ENCODE results near the gene REEP3.
"Not testable (repeated sequence)": the region's sequence is repeated elsewhere in the genome, so short reads cannot be mapped to it uniquely, and the experiment has no call there.

Gene REEP3

GRCh38 chr10:63520500-63521415 lies at the start of gene REEP3:
REEP3 (plus strand) TSS chr10:63521401; CDS start chr10:63521546, 145 bp downstream.
- peak; percentile 89 for DNase-seq (ENCODE audit: low spot score)

GRCh38 chr10:63474488-63474887 lies 46.7 kb upstream of the REEP3 start:
- FAIRE-seq: no peak
- no peak for DNase-seq (ENCODE audit: low spot score)

More at GRCh38 chr10:63520500-63521415, at the start of gene REEP3:
- no peak for FAIRE-seq

- FAIRE-seq (no peak), DNase-seq (ENCODE audit: low spot score) (no peak)
Measured at GRCh38 chr10:63477927-63478326, 43.3 kb upstream of the REEP3 start.

- FAIRE-seq: no peak
- no peak for DNase-seq (ENCODE audit: low spot score)
Measured at GRCh38 chr10:63478564-63478963, 42.6 kb upstream of the REEP3 start.

GRCh38 chr10:63480237-63480636 lies 41.0 kb upstream of the REEP3 start:
- DNase-seq (ENCODE audit: low spot score) (no peak), FAIRE-seq (no peak)

- no peak for FAIRE-seq
Measured at GRCh38 chr10:63481815-63482421, 39.3 kb upstream of the REEP3 start.

GRCh38 chr10:63483983-63484382 lies 37.2 kb upstream of the REEP3 start:
- FAIRE-seq (no peak), DNase-seq (ENCODE audit: low spot score) (no peak)

More at GRCh38 chr10:63481815-63482421, 39.3 kb upstream of the REEP3 start:
- DNase-seq (ENCODE audit: low spot score): no peak

GRCh38 chr10:63487990-63488389 lies 33.2 kb upstream of the REEP3 start:
- FAIRE-seq (no peak), DNase-seq (ENCODE audit: low spot score) (no peak)

- no peak for FAIRE-seq
- DNase-seq (ENCODE audit: low spot score): no peak
Measured at GRCh38 chr10:63489838-63490237, 31.4 kb upstream of the REEP3 start.

GRCh38 chr10:63491588-63492316 lies 29.4 kb upstream of the REEP3 start:
- no peak for FAIRE-seq
- DNase-seq (ENCODE audit: low spot score): no peak

- not testable (repeated sequence) for DNase-seq (ENCODE audit: low spot score); FAIRE-seq
Measured at GRCh38 chr10:63492317-63492690, 28.9 kb upstream of the REEP3 start.

- FAIRE-seq: no peak
Measured at GRCh38 chr10:63493004-63493403, 28.2 kb upstream of the REEP3 start.

GRCh38 chr10:63494951-63495350 lies 26.2 kb upstream of the REEP3 start:
- DNase-seq (ENCODE audit: low spot score) (no peak), FAIRE-seq (no peak)

More at GRCh38 chr10:63493004-63493403, 28.2 kb upstream of the REEP3 start:
- no peak for DNase-seq (ENCODE audit: low spot score)

GRCh38 chr10:63496561-63496960 lies 24.6 kb upstream of the REEP3 start:
- no peak for FAIRE-seq

GRCh38 chr10:63497321-63497720 lies 23.9 kb upstream of the REEP3 start:
- FAIRE-seq (no peak), DNase-seq (ENCODE audit: low spot score) (no peak)

More at GRCh38 chr10:63496561-63496960, 24.6 kb upstream of the REEP3 start:
- DNase-seq (ENCODE audit: low spot score): no peak

- FAIRE-seq (no peak), DNase-seq (ENCODE audit: low spot score) (no peak)
Measured at GRCh38 chr10:63498665-63499064, 22.5 kb upstream of the REEP3 start.

GRCh38 chr10:63500551-63500950 lies 20.6 kb upstream of the REEP3 start:
- FAIRE-seq; DNase-seq (ENCODE audit: low spot score): not testable (repeated sequence)

- DNase-seq (ENCODE audit: low spot score) (no peak), FAIRE-seq (no peak)
Measured at GRCh38 chr10:63501954-63502353, 19.2 kb upstream of the REEP3 start.

- FAIRE-seq: no peak
- no peak for DNase-seq (ENCODE audit: low spot score)
Measured at GRCh38 chr10:63502832-63503231, 18.4 kb upstream of the REEP3 start.

- DNase-seq (ENCODE audit: low spot score): no peak
- no peak for FAIRE-seq
Measured at GRCh38 chr10:63503395-63503794, 17.8 kb upstream of the REEP3 start.

GRCh38 chr10:63504145-63504881 lies 16.9 kb upstream of the REEP3 start:
- DNase-seq (ENCODE audit: low spot score): no peak
- FAIRE-seq: no peak
